ENCODE data around the gene C15orf62.

Gene C15orf62, protein sequence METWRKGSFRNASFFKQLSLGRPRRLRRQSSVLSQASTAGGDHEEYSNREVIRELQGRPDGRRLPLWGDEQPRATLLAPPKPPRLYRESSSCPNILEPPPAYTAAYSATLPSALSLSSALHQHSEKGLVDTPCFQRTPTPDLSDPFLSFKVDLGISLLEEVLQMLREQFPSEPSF

DNA sequence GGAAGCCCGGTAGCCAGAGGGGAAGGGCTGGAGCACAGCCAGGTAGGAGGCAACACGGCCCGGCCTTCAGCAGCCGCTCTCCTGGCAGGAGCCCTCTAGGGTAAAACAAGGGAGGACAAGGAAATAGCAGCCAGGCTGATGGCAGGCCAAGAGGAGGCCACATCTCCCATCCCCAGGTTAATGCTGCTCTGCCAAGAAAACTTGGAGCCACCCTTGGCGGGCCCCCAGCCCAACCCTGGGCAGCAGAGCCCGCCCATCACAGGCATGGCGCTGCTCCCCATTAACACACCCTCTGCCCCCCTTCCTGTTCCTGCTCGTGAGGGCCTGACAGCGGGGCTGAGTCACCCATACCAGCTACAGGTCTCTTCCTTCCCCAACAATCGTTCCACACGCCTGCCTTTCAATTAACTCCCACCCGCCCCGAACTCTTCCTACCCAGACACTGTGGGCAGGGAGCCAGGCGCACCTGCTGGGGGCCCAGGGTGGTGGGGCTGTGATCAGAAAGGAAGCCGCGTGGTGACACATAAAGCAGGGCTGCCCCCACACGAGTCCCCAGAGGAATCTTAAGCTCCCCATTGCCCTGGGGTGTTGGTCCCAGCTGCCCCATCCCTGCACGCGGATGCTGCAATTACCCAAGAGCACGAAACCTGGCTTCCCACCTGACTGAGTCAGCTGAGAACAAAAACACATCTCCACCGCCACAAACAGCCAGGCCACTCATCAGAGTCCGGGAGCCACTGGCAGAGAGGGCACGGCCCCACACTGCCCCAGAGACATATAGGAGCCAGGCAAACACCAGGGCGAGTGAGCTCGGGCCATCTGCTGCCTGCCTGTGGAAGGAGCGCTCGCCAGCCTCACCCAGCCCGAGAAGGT, at the start of gene C15orf62:
TSS of gene C15orf62 (plus strand) at position 707 of the 873 bp plus-strand sequence. CDS start 516 bp downstream, outside the sequence.
- peak; percentile 81 for DNase-seq

DNA sequence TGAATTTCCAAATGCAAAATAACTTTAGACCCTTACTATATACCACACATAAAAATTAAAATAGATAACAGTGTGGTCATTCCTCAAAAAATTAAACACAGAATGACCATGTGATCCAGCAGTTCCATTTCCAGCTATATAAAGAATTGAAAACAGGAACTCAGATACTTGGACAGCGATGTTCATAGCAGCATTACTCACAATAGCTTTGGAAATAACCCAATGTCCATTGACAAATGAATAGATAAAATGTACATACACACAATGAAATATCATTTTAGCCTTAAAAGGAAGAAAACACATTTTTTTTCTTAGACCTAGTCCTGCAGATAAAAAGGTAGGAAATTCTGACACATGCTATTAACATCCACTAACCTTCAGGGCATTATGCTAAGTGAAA, 48.1 kb upstream of the C15orf62 start:
- no peak for DNase-seq

DNA sequence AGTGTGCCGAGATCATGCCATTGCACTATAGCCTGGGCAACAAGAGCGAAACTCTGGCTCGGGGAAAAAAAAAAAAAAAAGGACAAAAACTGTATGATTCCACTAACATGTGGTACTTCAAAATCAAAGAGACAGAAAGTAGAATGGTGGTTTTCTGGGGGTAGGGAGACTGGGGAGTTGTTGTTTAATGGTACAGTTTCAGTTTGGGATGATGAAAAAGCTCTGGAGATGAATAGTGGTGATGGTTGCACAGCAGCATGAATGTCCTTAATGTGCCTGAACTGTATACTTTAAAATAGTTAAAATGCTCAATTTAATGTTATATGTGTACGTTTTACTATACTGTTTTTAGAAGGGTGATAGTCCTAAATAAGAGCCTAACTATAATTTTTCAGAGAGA, 47.4 kb upstream of the C15orf62 start:
- no peak for DNase-seq

DNA sequence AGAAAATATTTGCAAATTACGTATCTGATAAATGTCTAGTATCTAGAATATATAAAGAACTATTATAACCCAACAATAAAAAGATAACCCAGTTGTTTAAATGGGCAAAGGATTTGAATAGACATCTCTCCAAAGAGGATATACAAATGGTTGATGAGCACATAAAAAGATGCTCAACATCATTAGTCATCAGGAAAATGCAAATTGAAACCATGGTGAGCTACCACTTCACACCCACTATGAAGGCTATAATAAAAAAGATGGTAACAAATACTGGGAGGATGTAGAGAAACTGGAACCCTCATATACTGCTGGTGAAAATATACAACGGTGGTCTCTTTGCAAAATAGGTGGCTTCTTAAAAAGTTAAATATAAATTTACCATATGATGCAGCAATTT, 46.8 kb upstream of the C15orf62 start:
- no peak for DNase-seq

DNA sequence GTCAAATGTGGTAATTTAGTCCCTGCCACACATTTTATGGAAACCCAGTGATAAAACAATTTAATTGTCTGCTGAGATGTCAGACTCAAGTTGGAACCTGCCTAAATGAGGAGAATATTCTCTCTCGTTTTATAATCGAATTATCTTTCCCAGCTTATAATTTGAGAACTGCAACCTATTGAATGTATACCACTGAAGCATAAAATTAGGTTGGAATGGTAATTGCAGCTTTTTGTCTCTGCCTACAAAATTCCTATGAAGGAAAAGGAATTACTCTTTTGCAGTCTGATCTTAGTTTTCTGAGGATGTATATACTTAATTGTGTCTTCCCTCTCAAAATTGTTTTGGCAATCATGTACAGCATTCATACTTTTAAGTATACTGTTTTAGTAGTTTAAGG, 45.9 kb upstream of the C15orf62 start:
- no peak for DNase-seq

DNA sequence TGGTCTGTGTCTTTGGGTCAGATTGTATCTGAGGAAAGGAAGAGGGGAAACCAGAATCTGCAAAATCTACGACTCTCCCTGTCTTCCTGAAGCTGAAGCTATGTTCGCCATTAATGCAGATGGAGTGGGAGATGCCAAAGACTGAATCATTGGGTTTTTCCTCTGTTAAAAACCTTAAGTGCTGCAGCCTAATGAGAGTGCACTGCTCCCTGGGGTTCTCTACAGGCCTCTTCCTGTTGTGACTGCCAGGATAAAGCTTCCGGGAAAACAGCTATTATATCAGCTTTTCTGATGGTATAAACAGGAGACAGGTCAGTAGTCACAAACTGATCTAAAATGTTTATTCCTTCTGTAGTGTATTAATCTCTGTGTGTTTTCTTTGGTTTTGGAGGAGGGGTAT, 38.7 kb upstream of the C15orf62 start:
- DNase-seq: no peak

DNA sequence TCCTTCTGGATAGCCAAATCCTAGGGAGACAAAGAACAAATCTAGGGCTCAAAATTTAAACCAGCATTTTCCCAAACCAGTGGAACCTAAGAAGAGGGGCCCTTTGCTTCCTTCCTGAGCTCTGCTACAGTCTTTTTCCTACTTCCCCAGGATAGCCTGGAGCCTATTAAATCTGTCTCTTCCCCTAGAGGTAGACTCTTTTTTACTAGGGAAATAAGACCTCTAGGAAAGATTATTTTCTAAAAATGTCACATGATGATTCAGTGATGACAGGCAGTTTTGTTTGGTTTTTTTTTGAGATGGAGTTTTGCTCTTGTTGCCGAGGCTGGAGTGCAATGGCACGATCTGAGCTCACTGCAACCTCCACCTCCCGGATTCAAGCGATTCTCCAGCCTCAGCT, 33.2 kb upstream of the C15orf62 start:
- DNase-seq: no peak

DNA sequence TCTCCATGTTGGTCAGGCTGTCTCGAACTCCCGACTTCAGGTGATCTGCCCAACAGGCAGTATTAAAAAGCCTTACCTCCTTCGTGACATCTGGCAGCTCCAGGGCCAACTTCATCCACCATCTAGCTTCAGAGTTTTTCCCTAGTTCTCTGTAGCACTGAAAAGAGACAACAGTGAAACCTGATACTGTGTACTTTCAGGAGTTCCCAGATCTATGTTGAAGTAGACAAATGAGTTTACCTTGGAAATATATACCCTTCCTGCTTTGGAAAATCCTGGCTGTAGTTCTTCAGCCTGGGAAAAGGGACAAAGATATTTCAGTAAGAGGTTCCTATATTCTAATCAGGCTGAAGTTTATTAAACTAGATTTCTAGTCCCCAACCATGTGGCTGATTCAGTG, 32.7 kb upstream of the C15orf62 start:
- DNase-seq: no peak

DNA sequence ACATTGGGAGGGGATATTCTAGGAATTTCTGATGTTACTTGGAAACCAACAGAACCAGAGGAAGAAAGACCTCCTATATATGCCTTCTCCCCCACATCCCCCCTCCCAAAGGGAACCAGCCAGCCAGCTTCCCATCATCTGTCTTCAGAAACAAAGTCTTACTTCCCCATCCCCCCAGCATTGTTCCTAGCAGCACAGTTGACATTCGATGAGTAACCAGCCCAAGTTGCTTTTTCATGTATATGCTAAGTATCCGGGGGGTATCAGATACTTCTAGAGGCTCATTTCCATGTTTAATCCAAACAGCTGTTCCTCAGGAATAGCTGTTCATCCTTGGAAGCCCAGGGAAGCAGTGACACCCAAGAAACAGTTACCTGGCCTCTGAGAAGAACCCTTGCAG, 30.7 kb upstream of the C15orf62 start:
- DNase-seq: no peak

DNA sequence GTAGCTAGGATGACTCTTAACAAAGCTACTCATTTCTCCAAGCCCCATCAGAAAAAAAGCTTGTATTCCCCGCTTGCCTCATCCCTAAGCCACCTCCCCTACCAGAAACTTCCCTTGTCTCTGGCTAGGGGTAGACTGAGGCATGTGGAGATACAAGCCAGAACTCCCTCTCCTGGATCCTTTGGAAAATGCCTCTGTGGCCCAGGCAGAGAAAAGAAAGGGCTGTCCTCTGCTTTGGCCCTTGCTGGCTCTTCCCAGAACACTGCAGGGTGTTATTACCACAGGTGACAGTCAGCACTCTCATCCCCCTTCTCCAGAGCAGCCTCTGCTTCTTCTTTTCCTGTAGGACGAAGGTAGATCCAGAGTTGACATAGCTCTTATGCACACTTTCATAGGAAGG, 29.9 kb upstream of the C15orf62 start:
- DNase-seq: no peak

DNA sequence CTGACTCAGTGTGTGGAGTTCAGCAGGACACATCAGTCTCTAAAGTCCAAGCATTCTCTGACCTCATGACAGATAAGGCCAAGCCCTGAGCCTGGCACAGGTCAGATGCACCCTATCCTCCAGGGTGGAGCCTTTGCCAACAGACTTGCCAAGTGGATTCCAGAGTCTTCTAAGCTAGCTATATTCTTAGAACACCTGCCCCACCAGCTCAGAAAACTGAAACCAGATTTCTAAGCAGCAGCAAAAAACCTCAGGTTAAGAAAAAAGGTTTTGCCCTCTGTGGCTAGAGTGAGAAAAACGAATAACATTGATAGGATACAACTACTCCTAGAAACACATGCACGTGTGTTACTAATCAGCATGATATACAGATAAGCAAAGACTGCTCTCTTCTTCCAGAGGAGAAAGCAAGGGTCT, 26.3 kb upstream of the C15orf62 start:
- DNase-seq: no peak

DNA sequence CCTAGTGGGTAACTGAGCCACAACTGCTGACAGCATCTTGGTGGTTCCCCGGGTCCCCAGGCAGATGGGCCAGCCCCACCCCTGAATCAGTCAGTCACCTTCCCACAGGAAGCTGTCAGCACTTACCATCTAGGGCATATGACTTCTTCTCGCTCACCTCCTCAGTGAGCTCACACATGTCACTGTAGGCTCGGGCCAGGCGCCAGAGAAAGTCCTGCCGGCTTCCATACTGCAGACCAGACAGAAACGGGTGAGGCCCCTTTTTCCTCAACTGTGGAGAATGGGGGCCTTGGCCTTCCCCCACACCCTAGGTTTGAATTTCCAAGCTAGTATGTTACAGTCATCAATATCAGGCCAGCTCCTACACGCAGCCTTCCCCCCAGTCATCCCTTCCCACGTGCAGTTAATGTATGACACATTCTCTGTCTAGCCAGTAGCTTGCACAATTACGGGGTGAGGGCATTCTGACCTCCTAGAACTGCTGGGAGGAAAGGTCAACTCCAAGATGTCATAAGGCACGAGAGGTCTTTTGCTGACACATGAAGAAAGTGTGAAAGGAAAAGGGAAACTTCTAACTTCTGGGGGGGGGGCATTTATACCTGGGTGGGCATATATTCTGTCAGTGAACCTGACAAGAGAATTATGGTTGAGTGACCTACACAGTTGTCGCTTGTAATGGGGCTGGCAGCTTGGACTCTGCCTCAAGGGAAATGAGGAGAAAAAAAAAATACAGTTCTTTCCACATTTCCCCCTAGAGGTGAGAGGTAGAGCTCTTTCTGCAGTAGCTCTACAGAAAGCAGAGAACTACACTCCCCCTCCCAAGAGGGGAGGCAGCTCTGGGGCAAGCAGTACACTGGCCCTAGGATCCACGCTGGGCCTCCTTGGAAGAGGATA, 25.6 kb upstream of the C15orf62 start:
- peak; percentile 62 for DNase-seq

DNA sequence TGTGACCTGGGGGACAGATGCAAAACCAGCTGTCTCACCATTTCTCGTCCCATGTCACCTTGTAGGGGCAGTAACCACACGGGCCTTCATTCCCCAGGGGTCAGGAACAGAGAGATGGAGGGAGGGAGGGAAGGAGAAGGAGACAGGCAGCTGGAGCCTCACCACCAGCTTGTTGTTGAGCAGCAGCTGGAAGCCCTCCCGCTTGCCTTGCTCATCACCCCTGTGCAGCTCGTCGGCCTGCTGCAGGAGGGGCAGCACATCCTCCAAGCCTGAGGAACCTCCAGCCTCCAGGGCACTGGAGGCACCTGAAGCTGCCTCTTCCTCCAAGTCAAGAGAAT, 25.0 kb upstream of the C15orf62 start:
- no peak for DNase-seq

DNA sequence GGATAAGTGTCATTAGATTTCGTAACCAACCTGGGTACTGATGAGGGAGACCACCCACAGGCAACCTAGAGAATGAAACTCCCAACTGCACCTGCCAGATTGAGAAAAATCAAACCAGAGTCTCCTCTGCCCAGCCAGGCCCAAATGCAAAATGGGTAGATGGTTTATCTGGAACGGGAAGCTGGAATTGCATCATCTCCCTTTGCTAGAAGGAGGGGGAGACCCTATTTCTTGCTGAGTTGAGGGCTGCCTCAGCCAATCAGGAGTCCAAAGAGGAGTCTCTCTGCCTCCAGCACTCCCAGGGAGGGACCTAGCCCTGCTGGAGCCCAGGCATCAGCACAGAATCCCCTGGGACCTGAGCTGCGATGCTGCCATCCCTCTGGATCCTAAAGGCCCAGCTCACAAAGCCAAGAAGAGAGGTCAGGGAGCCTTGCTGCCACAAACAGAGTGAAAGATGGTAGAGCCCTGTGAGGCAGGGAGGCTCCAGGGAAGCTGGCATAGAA, 22.8 kb upstream of the C15orf62 start:
- DNase-seq: no peak

DNA sequence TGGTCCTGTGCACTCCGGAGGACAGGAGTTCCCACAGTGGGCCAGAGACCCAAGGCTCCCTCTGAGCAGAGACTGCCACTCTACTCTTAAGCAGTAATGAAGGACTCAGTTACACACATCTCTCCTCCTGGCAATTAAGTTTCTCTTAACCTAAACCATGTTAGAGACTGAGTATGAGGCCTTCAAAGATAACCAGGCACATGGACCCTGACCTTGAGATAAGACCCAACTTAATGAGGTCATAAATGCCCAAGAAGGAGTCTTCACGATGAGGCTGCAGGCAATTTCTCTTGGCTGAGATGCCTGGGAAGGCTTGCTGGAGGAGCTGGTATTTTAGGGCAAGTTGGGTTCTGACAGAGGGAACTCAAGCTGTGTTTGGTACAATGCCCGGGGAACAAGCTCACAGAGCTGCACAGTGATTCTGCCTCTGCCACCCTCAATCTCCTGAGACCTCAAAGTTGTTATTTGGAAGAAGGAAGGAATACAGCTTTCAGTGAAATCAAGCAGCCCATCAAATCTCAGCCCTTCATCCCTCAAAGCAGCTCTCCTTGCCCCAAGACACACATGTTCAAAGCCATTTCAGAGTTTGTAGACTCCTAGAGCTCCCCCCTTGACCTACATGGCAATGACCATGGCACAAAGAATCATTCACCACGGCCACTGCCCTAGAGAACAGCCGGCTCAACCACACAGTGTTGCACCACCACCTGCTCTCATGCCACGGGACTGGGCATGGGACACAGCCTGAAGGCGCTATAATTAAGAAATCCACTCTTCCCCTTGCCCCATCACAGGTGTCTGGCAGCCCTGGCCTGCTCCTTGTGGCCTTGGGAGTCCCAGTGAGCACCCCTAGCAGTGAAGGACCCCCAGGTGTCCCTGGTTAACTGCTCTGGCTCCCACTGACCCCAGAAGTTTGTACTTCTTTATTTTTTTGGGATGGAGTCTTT, 21.8 kb upstream of the C15orf62 start:
- DNase-seq: no peak

DNA sequence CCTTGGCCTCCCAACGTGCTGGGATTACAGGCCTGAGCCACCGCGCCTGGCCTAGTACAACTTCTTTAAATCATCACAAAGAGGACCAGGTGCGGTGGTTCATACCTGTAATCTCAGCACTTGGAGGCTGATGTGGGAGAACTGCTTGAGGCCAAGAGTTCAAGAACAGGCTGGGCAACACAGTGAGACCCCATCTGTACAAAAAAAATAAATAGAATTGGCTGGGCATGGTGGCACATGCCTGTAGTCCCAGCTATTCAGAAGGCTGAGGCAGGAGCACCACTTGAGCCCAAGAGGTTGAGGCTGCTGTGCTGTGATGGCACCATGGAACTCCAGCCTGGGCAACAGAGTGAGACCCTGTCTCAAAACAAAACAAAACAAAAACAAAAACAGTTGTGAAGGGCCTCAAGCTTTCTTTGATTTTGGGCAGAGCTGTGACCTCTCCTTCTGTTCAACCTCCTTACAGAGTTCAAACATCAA, 20.6 kb upstream of the C15orf62 start:
- DNase-seq: no peak

DNA sequence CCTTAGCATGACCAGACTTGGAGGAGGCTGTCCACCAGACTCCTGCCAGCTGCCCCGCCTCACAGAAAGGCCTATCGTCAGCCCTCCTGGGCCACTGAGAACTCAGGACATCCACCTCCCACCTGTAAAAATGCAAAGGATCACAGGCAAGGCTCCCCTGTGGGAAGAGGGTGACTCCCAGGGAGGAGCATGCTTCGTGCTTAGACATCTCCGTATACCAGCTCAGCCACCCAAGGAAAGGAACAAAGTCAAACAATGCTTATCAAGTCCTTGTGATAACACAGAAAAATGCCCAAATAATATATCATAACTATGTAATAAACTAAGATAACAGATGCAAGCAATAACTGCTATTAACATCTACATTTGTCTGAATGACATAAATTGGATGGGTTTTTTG, 18.9 kb upstream of the C15orf62 start:
- DNase-seq: no peak

DNA sequence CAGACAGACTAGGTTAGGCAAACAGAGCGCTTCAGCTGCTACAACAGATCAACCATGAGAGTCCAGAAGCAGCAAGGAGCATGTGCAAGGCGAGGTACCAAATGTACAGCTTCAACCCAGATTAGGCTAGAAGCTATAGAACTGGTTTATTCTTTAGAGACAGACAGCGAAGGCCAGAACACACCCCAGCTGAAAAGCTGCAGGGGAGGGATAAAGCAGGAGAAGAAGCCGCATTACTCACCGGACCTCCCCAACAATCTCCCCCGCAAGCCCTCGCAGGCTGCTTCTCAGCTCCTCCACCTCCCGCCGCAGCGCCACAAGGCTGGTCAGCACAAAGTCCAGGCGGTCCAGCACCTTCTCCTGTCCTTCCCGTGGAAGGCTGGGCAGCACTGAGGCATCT, 18.0 kb upstream of the C15orf62 start:
- DNase-seq: no peak

DNA sequence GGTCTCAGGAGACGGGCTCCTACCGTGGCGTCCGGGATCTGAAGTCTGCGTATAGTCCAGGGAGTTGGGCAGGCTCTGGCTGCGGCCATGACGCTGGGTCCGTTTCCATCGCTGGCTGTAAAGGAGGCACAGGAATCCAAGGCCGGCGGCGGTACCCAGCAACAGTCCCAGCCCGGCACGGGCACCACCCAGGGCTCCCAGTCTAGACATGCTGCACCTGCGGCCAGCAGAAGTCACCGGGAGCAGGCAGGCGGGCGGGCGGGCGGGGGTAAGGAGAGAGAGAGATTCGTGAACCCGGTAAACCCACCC, 15.3 kb upstream of the C15orf62 start:
- DNase-seq: peak; percentile 30

DNA sequence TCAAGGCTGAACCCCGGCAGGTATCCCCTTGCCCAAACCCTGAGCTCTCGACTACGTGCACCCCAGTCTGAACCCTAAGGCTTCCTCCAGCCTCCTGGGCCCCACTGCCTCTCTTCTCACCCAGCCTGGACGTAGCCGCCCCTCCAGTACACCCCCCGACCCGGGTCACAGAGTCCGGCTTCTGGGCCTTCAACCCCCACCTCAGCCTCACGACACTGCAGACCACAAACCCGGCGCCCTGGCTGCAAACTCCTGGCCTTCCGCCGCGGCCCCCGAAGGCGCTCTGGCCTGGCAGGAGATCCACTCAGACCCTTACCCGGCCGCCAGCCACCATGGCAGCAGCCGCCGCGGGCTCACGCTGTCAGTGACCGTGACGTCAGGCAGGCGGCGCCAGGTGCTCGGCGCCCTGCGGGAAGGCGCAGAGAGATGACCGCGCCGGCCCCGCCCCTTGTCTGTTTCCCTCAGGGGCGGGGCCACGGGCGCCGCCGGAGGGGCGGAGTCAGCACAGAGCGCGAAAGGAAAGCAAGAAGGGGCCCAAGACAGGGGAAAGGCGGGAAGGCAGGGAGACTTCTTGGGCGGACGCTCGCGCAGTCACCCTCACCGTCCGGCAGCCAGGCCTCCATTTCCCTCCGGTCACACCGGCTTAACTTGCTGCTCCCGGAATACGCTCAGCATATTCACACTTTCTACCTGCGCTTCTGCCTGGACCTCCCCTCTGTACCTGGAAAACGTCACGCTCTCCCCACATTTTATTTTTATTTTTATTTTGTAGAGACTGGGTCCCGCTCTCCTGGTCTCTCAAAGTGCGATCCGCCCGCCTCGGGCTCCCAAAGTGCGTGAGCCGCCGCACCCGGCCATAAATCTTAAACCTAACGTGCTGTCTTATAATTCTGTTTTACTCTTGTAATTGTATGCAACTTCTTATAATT, 14.6 kb upstream of the C15orf62 start, which contains the start of gene RMDN3:
TSS of gene RMDN3 (minus strand) at position 372 of the 929 bp plus-strand sequence. CDS start 471 bp downstream, outside the sequence.
- DNase-seq: peak; percentile 94

DNA sequence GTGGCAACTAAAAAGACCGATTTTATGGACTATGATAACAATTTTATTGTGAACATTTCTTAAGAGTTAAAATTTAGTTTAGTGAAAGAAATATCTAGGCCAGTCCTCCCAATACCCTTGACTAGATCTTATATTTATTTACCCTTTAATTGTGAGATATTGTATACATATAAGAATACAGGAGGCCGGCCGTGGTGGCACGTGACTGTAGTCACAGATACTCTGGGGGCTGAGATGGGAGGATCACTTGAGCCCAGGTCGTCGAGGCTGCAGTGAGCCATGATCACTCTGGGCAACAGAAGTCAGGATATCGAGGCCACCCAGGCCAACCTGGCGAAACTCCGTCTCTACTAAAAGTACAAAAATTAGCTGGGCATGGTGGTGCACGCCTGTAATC, 14.0 kb upstream of the C15orf62 start:
- DNase-seq: no peak
